Measurements from ENCODE around the gene MARCO. TPM values are rescaled to one million over a fixed set of nuclear protein-coding genes. Genes with fewer than 3 reads are reported as not detected.

The MARCO gene
- total RNA-seq, 1 experiment from 2014 or later = 0.54 TPM

DNA sequence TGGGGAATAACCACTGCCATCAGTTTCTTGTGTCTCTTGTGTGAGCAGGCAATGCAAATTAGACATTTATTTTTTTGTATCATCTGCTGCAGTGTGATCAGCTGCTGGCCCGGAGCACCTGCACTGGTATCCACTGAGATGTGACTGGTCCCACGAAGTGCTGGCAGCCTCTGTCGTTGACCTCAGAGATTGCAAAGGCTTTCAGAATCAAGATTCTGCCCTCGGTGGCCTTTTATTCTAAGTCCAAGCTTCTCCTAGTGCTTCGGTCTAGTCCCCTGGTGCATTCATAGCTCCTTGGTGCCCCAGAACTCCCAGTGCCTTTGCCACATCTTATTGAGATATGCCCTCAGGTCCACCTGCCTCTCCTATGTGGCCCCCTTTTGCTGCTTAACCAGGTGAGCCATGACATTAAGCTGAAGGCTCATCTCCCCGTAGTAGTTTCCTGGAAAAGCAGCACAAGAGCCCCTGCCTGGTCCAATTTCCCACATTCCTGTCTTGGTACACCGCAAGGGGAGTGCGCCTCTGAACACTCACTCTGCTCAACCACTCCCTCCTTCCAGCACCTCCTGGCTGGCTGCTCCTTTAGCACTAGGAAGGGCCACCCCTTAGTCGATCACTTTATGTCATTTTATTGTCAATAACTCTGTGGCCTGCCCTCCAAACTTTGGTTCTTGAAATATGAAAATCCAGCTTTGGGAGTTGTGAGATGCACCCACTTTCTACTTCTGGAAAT is 27.1 kb upstream of the MARCO start:
- Histone ChIP-seq H3K79me2 (ENCODE audit: insufficient read depth, low read length) (no peaks in the 10 kb centered on the region), H3K4me3 (replicated peaks in 1 of 2; ENCODE audit: low read depth in 1 of 2, low read length in 2 of 2) (no peak overlapping the region), H4K20me1 (ENCODE audit: insufficient read depth) (no peaks in the 10 kb centered on the region), H3K27ac (ENCODE audit: low read depth, low read length) (no peak overlapping the region), H3K9ac (ENCODE audit: low read length) (no peak overlapping the region), H3K27me3 (ENCODE audit: insufficient read depth, low read length) (no peaks in the 10 kb centered on the region), H3K9me2 (ENCODE audit: insufficient read depth) (no peaks in the 10 kb centered on the region), H3K36me3 (ENCODE audit: control insufficient read depth in 1 of 2, insufficient read depth in 2 of 2, low read length in 2 of 2) (no peaks in the 10 kb centered on the region), H3K4me2 (ENCODE audit: low read length) (no peak overlapping the region), H2AFZ (ENCODE audit: low read depth, low read length, poor library complexity, severe bottlenecking) (no peak overlapping the region), H3K4me1 (ENCODE audit: control insufficient read depth in 1 of 2, insufficient read depth in 2 of 2, low read length in 2 of 2) (peaks cover 0 to 10% of the 10 kb centered on the region in 2 experiments; a peak in 1 of 4 replicates), H3K9me3 (ENCODE audit: control insufficient read depth in 1 of 2, insufficient read depth in 1 of 2, low read depth in 1 of 2, low read length in 2 of 2) (no peaks in the 10 kb centered on the region)
- RAD21 ChIA-PET (ENCODE audit: low non-redundant PET in 1 of 2, low total read pairs in 2 of 2, uncharacterized antibody in 2 of 2, unreplicated experiment in 2 of 2) = no interaction called here
- no peak for DNase-seq (ENCODE audit: low read depth, low spot score)
- ATAC-seq = no peak
- no TSS peak for BruUV-seq (replicated peaks)
- CTCF ChIA-PET = no interaction called here
- intact Hi-C loops (cut with micrococcal nuclease) = no loop called here
- TF ChIP-seq EZH2 (IDR thresholded peaks at IDR 0.05) (no peak), CBX3 (IDR thresholded peaks at IDR 0.05; ENCODE audit: low read depth) (no peak), JUND (IDR thresholded peaks at IDR 0.05) (no peak), ZBTB33 (IDR thresholded peaks at IDR 0.05; ENCODE audit: extremely low read depth, insufficient replicate concordance, low read length) (no peak), TCF7L2 (IDR thresholded peaks at IDR 0.05; ENCODE audit: borderline replicate concordance, extremely low read depth, insufficient read depth, insufficient read length) (no peak), EGR1 (IDR thresholded peaks at IDR 0.05; ENCODE audit: low read depth) (no peak), POLR2AphosphoS5 (IDR thresholded peaks at IDR 0.05; ENCODE audit: low read depth, low read length) (no peak), EZH2phosphoT487 (IDR thresholded peaks at IDR 0.05; ENCODE audit: borderline replicate concordance) (no peak), POLR2A (IDR thresholded peaks at IDR 0.05; ENCODE audit: borderline replicate concordance, extremely low read depth, insufficient read depth, insufficient read length) (no peak), FOSL1 (IDR thresholded peaks at IDR 0.05; ENCODE audit: low read depth) (no peak)
- TF ChIP-seq, protein P1, sequence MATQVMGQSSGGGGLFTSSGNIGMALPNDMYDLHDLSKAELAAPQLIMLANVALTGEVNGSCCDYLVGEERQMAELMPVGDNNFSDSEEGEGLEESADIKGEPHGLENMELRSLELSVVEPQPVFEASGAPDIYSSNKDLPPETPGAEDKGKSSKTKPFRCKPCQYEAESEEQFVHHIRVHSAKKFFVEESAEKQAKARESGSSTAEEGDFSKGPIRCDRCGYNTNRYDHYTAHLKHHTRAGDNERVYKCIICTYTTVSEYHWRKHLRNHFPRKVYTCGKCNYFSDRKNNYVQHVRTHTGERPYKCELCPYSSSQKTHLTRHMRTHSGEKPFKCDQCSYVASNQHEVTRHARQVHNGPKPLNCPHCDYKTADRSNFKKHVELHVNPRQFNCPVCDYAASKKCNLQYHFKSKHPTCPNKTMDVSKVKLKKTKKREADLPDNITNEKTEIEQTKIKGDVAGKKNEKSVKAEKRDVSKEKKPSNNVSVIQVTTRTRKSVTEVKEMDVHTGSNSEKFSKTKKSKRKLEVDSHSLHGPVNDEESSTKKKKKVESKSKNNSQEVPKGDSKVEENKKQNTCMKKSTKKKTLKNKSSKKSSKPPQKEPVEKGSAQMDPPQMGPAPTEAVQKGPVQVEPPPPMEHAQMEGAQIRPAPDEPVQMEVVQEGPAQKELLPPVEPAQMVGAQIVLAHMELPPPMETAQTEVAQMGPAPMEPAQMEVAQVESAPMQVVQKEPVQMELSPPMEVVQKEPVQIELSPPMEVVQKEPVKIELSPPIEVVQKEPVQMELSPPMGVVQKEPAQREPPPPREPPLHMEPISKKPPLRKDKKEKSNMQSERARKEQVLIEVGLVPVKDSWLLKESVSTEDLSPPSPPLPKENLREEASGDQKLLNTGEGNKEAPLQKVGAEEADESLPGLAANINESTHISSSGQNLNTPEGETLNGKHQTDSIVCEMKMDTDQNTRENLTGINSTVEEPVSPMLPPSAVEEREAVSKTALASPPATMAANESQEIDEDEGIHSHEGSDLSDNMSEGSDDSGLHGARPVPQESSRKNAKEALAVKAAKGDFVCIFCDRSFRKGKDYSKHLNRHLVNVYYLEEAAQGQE (IDR thresholded peaks at IDR 0.05; ENCODE audit: low read depth) = no peak
- TF ChIP-seq, protein P2, sequence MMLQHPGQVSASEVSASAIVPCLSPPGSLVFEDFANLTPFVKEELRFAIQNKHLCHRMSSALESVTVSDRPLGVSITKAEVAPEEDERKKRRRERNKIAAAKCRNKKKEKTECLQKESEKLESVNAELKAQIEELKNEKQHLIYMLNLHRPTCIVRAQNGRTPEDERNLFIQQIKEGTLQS (IDR thresholded peaks at IDR 0.05) = no peak
- POLR2A ChIA-PET = no interaction called here

Data from HCT116 (cell line).